AG08396 (cell line): ENCODE results near the gene SESN3.
"Not testable (repeated sequence)": the region's sequence is repeated elsewhere in the genome, so short reads cannot be mapped to it uniquely, and the experiment has no call there.

ENCODE experiments used
- DNase-seq: peaks from one replicate; pipeline ENCODE4 v3.0.0; 2012; ENCODE audit warnings: low spot score, mixed read lengths

Gene SESN3

DNA sequence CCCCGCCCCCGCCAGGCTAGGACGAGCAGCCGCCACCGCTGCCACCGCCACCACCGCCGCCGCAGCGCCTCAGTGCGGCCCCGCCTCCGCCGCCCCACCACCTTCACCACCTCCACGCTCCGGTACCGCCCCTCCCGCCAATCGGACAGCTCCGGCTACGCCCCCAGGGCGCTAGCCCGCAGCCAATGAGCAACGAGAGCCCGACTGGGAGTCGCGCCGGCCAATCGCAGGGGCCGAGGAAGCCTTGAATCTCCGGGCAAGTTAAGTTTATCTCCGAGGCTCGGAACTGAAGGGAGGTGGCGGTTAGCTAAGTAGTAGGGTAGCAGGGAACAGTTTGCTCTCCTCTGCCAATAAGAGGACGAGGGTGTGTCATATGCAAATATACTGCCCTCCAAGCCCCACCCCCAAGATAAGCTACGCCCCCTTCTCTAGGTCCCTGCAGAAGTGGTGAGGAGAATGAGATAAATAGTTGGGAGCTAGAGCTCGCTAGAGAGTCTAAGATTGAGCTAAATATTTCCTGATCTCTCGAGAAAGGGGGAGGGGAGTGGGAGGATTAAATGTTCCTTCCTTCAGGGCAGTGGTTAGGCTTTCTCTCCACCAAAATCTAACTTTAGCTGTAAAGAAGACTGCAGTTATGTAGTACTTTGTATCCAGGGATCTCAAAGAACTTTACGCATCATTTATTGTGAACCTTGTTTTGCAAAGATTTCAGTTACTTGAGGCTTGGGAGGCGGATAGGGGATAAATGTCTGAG lies at the start of gene SESN3:
Gene SESN3 (minus strand): TSS at position 76 of the 754 bp plus-strand sequence. CDS start 342 bp downstream, outside the sequence.
- peak; percentile 95 for DNase-seq

- no peak for DNase-seq
These were observed 49.2 kb upstream of the SESN3 start for GRCh38 chr11:95279921-95280868.

GRCh38 chr11:95277868-95278267 lies 46.9 kb upstream of the SESN3 start:
- DNase-seq, result no peak

DNA sequence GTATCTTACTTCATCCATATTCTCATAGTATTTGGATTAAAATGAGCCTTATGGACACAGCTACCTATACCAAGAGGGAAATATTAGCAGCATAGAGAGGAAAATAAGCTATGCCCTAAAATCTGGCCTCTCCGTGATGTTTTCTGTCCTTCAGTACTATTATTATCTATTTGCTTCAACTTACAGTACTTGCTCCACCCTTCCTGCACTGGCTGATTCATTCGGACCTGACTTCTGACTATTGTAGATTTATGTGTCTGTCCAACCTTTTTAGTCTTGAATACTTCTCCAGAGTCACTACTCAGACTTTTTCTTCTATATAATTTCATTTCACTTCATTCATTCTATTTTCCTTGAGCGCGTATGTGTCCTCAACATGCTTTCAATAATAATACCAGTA lies 45.1 kb upstream of the SESN3 start:
- no peak for DNase-seq

DNA sequence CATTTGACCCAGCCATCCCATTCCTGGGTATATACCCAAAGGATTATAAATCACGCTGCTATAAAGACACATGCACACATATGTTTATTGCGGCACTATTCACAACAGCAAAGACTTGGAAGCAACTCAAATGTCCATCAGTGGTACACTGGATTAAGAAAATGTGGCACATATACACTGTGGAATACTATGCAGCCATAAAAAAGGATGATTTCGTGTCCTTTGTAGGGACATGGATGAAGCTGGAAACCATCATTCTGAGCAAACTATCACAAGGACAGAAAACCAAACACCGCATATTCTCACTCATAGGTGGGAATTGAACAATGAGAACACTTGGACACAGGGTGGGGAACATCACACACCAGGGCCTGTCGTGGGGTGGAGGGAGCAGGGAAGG lies 42.6 kb upstream of the SESN3 start:
- DNase-seq, result not testable (repeated sequence)

- no peak for DNase-seq
These were observed 38.2 kb upstream of the SESN3 start for GRCh38 chr11:95269036-95269819.

GRCh38 chr11:95268391-95268790 lies 37.4 kb upstream of the SESN3 start:
- DNase-seq, result no peak

- no peak for DNase-seq
These were observed 36.7 kb upstream of the SESN3 start for GRCh38 chr11:95267601-95268213.

GRCh38 chr11:95266751-95267374 lies 35.9 kb upstream of the SESN3 start:
- DNase-seq, result no peak

- DNase-seq, result no peak
These were observed 33.9 kb upstream of the SESN3 start for GRCh38 chr11:95264881-95265280.

GRCh38 chr11:95262994-95263765 lies 32.2 kb upstream of the SESN3 start:
- no peak for DNase-seq

GRCh38 chr11:95257456-95257971 lies 26.5 kb upstream of the SESN3 start:
- DNase-seq, result no peak

DNA sequence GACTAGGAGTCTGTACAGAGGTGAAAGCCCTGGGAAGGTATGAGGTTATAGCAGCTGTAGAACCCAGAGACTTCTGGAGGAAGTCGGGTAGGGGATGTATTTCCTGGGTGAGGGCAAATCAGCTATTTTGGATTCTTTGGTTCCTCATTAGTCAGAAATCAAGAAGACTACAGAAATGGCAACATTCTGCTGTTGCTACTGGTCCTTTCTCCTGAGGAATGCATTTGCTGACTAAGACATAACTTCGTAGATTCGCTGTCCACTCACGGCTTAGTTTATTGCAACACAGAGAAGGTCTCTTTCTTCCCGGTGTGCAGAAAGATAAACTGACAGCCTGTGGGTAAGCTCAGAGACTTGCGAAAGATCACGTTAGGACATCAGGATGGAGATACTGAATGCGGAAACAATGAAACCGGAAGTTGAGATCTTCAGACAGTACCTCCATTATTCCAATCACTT lies 25.3 kb upstream of the SESN3 start:
- no peak for DNase-seq

GRCh38 chr11:95255251-95256145 lies 24.5 kb upstream of the SESN3 start:
- no peak for DNase-seq

GRCh38 chr11:95254716-95255115 lies 23.7 kb upstream of the SESN3 start:
- no peak for DNase-seq

DNA sequence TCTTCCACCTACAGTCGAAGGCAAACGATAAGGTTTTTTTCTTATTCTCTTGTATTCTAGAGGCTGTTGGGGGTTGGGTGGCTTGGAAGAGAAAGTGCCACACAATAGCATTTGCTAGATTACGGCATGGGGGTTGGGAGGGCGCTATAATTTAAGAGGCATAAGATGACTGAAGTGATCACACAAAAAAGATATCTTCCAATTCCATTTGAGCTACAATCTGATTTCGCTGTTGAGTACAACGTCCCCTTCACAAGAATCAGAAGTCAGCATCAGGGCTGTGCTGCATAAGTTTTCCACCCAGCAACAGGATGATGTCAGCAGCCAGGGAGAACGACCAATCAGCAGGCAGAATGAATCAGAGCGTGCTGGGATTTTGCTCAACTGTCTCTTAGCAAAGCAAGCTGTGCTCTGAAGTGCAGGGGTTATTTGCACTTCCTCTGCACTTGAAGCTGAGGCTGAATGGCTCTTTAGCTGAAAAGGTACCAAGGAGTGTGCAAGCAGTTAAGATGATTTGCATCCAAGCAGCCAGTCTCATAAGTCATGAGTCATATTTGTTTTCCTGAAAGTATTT lies 23.2 kb upstream of the SESN3 start:
- DNase-seq, result peak; percentile 83

- DNase-seq, result no peak
These were observed 22.1 kb upstream of the SESN3 start for GRCh38 chr11:95253141-95253540.

DNA sequence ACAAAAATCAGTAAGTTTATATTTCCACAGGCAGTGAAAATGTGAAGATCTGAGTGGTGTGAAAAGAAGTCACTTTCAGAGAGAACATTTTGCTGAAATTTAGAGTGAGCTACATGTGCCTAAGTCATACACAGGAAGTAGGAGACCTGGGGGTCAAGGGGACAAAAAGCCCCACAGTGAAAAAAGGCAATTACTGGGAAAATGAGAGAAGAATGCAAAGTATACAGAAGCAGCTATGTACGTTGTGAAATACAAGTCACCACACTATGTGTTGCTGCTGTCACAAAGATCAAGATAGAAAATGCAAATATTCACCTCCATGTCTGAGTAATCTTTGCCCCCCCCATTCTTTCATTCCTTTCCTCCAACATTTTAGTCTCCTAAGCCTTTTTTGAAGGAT lies 21.6 kb upstream of the SESN3 start:
- no peak for DNase-seq

DNA sequence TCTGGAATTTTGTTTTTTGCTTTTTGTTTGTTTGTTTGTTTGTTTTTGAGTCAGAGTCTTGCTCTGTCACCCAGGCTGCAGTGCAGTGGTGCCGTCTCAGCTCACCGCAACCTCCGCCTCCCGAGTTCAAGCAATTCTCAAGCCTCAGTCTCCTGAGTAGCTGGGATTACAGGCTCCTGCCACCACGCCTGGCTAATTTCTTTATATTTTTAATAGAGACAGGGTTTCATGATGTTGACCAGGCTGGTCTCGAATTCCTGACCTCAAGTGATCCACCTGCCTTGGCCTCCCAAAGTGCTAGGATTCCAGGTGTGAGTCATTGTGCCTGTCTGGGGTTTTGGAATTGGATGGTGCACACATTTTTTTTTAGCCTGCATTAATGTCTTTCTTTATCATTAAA lies 20.9 kb upstream of the SESN3 start:
- not testable (repeated sequence) for DNase-seq
